A673 (cell line): ENCODE measurements around the gene GAREM1. TPM values are rescaled to one million over a fixed set of nuclear protein-coding genes. Genes with fewer than 3 reads are reported as not detected.

Source experiments
- BruUV-seq: library from RNA; stranded (reverse); fragments of 400-500 nt; replicated peaks from 2 replicates; lab custom pipeline; 2021; lab: Mats Ljungman, UMichigan
- CTCF ChIA-PET: fragments of 300-600 bp; sonication (Branson Sonifier 250); formaldehyde crosslinking; loops from one replicate; lab custom pipeline; 2022; ENCODE audit warnings: antibody characterized with exemption; lab: Charles Lee
- POLR2A ChIA-PET: fragments of 300-600 bp; sonication (Branson Sonifier 250); formaldehyde crosslinking; loops from one replicate; lab custom pipeline; 2022; ENCODE audit warnings: antibody characterized with exemption; ENCODE audit not compliant: low non-redundant PET; lab: Charles Lee
- DNase-seq: peaks from one replicate; pipeline ENCODE4 v3.0.0-alpha.2; 2015; ENCODE audit warnings: low spot score
- H3K27ac ChIP-seq: fragments of 200-600 bp; sonication (generic); 2 replicates; pipeline ENCODE4 v1.5.1; 2016; ENCODE audit warnings: mixed run types, low read depth, mild to moderate bottlenecking, mixed read lengths, antibody characterized with exemption, low read length; ENCODE audit not compliant: poor library complexity, severe bottlenecking
- H3K27me3 ChIP-seq: fragments of 200-600 bp; sonication (generic); replicated peaks from 2 replicates; pipeline ENCODE4 v1.6.1; 2017; ENCODE audit warnings: mixed run types, low read depth, mild to moderate bottlenecking, mixed read lengths, antibody characterized with exemption, low read length; ENCODE audit not compliant: insufficient read depth, poor library complexity
- H3K36me3 ChIP-seq: fragments of 200-600 bp; sonication (generic); 2 replicates; pipeline ENCODE4 v1.6.1; 2016; ENCODE audit warnings: mixed run types, mild to moderate bottlenecking, mixed read lengths, antibody characterized with exemption, low read length; ENCODE audit not compliant: insufficient read depth, poor library complexity, severe bottlenecking
- H3K4me1 ChIP-seq: fragments of 200-600 bp; sonication (generic); 2 replicates; pipeline ENCODE4 v1.6.1; 2017; ENCODE audit warnings: mixed run types, mild to moderate bottlenecking, mixed read lengths, antibody characterized with exemption, low read length; ENCODE audit not compliant: insufficient read depth, poor library complexity, severe bottlenecking
- H3K4me3 ChIP-seq: fragments of 200-600 bp; sonication (generic); 2 replicates; pipeline ENCODE4 v1.5.1; 2016; ENCODE audit warnings: low read depth, mixed run types, mild to moderate bottlenecking, mixed read lengths, low read length; ENCODE audit not compliant: poor library complexity, severe bottlenecking
- H3K9me3 ChIP-seq: fragments of 200-600 bp; sonication (generic); 2 replicates; pipeline ENCODE4 v1.6.1; 2016; ENCODE audit warnings: mixed run types, low read depth, mild to moderate bottlenecking, mixed read lengths, antibody characterized with exemption, low read length; ENCODE audit not compliant: poor library complexity, severe bottlenecking
- EZH2 ChIP-seq: fragments of 200-600 bp; sonication (generic); IDR thresholded peaks from 2 replicates; pipeline ENCODE4 v1.6.1; 2017; ENCODE audit warnings: borderline replicate concordance, low read depth, mild to moderate bottlenecking, mixed read lengths, antibody characterized with exemption, low read length; ENCODE audit not compliant: poor library complexity, severe bottlenecking
- intact Hi-C: fragments of 100-400 bp; cut with micrococcal nuclease; formaldehyde crosslinking; loops from one replicate; pipeline ENCODE4 v1.10.0; 2022; ENCODE audit not compliant: unreplicated experiment
- total RNA-seq: library from RNA; stranded (reverse); gene quantifications from 2 replicates; pipeline ENCODE4 v1.2.3, GENCODE V29; 2021
- TF ChIP-seq, protein P1 (sequence below): fragments of 300-800, 200-600 bp; sonication (generic); conservative IDR thresholded peaks from 2 replicates; pipeline ENCODE4 v1.5.1; 2017; ENCODE audit warnings: low read depth, mild to moderate bottlenecking, antibody characterized with exemption, low read length, moderate library complexity, mixed read lengths

The GAREM1 gene
- total RNA-seq, 1 experiment from 2014 or later, result 8.4 TPM

DNA sequence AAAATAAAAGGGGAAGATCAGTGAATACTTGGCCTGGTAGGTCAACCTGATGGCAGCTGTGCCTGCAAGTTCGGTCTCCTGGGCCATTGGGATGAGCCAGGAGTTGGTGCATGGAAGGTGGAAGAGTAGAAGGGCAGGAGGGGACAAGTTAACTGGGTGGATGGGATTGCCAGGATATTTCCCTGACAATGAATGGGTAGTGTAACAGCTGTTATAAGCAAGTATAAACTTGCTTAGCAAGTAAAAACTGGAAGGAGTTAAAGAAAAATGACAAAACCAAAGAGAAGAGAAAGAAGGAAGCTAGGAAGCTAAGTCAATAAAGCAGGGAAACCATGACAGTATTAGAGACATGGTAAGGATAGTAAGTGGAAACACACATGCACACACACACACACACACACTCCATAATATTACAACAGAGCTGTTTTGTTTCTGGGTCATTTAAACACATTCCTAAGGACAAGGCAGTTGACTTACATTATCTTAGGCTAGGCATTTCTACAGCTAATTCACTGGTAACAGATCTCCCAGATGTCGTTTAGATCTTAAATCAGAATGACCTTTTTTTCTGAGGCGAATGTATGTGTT is 251.2 kb downstream of the GAREM1 start:
- intact Hi-C loops, result no loop called here

GRCh38 chr18:32216390-32216789 is 254.3 kb downstream of the GAREM1 start:
- ChIA-PET CTCF (no interaction called here), POLR2A (no interaction called here)
- intact Hi-C loops, result no loop called here
- no peaks in the 10 kb centered on the region for H3K27me3 ChIP-seq
- no peak for TF ChIP-seq EZH2
- TF ChIP-seq, protein P1, sequence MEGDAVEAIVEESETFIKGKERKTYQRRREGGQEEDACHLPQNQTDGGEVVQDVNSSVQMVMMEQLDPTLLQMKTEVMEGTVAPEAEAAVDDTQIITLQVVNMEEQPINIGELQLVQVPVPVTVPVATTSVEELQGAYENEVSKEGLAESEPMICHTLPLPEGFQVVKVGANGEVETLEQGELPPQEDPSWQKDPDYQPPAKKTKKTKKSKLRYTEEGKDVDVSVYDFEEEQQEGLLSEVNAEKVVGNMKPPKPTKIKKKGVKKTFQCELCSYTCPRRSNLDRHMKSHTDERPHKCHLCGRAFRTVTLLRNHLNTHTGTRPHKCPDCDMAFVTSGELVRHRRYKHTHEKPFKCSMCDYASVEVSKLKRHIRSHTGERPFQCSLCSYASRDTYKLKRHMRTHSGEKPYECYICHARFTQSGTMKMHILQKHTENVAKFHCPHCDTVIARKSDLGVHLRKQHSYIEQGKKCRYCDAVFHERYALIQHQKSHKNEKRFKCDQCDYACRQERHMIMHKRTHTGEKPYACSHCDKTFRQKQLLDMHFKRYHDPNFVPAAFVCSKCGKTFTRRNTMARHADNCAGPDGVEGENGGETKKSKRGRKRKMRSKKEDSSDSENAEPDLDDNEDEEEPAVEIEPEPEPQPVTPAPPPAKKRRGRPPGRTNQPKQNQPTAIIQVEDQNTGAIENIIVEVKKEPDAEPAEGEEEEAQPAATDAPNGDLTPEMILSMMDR, result no peak
- H3K9me3 ChIP-seq, result no peaks in the 10 kb centered on the region
- no peak overlapping the region for H3K4me3 ChIP-seq
- no peaks in the 10 kb centered on the region for H3K36me3 ChIP-seq
- no peak overlapping the region for H3K27ac ChIP-seq
- DNase-seq, result no peak
- H3K4me1 ChIP-seq, result no peaks in the 10 kb centered on the region
- no TSS peak for BruUV-seq

More for the DNA sequence above, 251.2 kb downstream of the GAREM1 start:
- no TSS peak for BruUV-seq
- Histone ChIP-seq H3K27me3 (no peaks in the 10 kb centered on the region), H3K4me3 (no peak overlapping the region), H3K27ac (no peak overlapping the region), H3K9me3 (no peaks in the 10 kb centered on the region), H3K4me1 (no peaks in the 10 kb centered on the region), H3K36me3 (no peaks in the 10 kb centered on the region)
- ChIA-PET CTCF (no interaction called here), POLR2A (interaction anchor here (0.7 kb wide), 1 partner anchor 451 kb away, joined by 3 read pairs; no protein-coding TSS in a partner anchor)
- TF ChIP-seq EZH2, result no peak
- TF ChIP-seq, protein P1, result no peak
- no peak for DNase-seq

DNA sequence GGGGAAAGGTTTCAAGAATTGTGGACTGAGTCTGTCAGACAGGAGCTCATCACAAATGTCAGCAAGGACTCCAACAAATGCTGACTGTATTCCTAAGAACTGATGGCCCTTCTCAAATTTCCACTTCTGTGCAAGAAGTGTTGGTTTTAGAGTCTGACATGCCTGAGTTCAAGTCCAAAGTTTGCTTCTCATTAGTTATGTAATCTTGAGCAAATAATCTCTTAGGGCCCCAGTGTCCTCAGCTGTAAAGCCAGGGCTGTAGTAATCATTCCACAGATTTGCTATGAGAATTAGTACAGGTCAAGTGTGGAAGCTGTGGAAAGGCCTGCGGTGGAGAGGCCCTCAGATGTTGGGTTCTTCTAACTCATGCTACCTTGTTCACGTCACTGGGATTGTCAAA is 257.0 kb downstream of the GAREM1 start:
- Histone ChIP-seq H3K4me3 (no peak overlapping the region), H3K36me3 (no peaks in the 10 kb centered on the region), H3K4me1 (no peaks in the 10 kb centered on the region), H3K9me3 (no peaks in the 10 kb centered on the region), H3K27ac (no peak overlapping the region), H3K27me3 (no peaks in the 10 kb centered on the region)
- TF ChIP-seq, protein P1, result no peak
- TF ChIP-seq EZH2, result no peak
- BruUV-seq, result no TSS peak
- no peak for DNase-seq
- ChIA-PET CTCF (no interaction called here), POLR2A (no interaction called here)
- intact Hi-C loops, result no loop called here
